Endodermal cell (in vitro differentiated cells): ENCODE results near the gene PLPP3. TPM values are rescaled to one million over a fixed set of nuclear protein-coding genes. Genes with fewer than 3 reads are reported as not detected.
A peak's percentile ranks its signal among the peaks of the same experiment; 100 is the strongest.

Experiments
- DNase-seq: peaks from one replicate; pipeline ENCODE4 v3.0.0-alpha.2; 2017
- H3K27ac ChIP-seq: 2 replicates; pipeline ENCODE4 v1.5.1; 2013; ENCODE audit warnings: mild to moderate bottlenecking, low read depth, low read length, moderate library complexity
- H3K27me3 ChIP-seq: 2 replicates; pipeline ENCODE4 v1.6.1; 2013; ENCODE audit warnings: mild to moderate bottlenecking, low read length, moderate library complexity; ENCODE audit not compliant: insufficient read depth, control insufficient read depth, poor library complexity, severe bottlenecking
- H3K36me3 ChIP-seq: 2 replicates; pipeline ENCODE4 v1.7.0; 2013; ENCODE audit warnings: mild to moderate bottlenecking, low read length, moderate library complexity; ENCODE audit not compliant: control insufficient read depth, insufficient read depth
- H3K4me1 ChIP-seq: one replicate; pipeline ENCODE4 v1.7.0; 2013; ENCODE audit warnings: low read length; ENCODE audit not compliant: control insufficient read depth, insufficient read depth
- H3K4me3 ChIP-seq: 2 replicates; pipeline ENCODE4 v1.5.1; 2013; ENCODE audit warnings: mild to moderate bottlenecking, low read length, moderate library complexity
- H3K9ac ChIP-seq: 2 replicates; pipeline ENCODE4 v1.6.1; 2013; ENCODE audit warnings: mild to moderate bottlenecking, low read length, moderate library complexity; ENCODE audit not compliant: poor library complexity, severe bottlenecking; ENCODE audit errors: extremely low read depth
- H3K9me3 ChIP-seq: 2 replicates; pipeline ENCODE4 v1.6.1; 2013; ENCODE audit warnings: mild to moderate bottlenecking, low read length, moderate library complexity; ENCODE audit not compliant: control insufficient read depth
- H3K27ac Mint-ChIP-seq: 2 replicates; pipeline ENCODE4 v1.8.0; 2020; ENCODE audit warnings: mixed read lengths
- H3K27me3 Mint-ChIP-seq: 2 replicates; pipeline ENCODE4 v1.8.0; 2021; ENCODE audit warnings: mild to moderate bottlenecking, mixed read lengths; ENCODE audit not compliant: insufficient read depth
- H3K36me3 Mint-ChIP-seq: 2 replicates; pipeline ENCODE4 v1.8.0; 2020; ENCODE audit warnings: low read depth, mixed read lengths
- H3K4me1 Mint-ChIP-seq: 2 replicates; pipeline ENCODE4 v1.8.0; 2020; ENCODE audit warnings: mixed read lengths
- H3K4me3 Mint-ChIP-seq: 2 replicates; pipeline ENCODE4 v1.8.0; 2020; ENCODE audit warnings: mild to moderate bottlenecking, moderate library complexity, mixed read lengths
- H3K9me3 Mint-ChIP-seq: 2 replicates; pipeline ENCODE4 v1.8.0; 2020; ENCODE audit warnings: mild to moderate bottlenecking, mixed read lengths
- CTCF ChIP-seq: fragments of 200-600 bp; sonication (generic); conservative IDR thresholded peaks from 2 replicates; pipeline ENCODE4 v1.5.0; 2021; ENCODE audit warnings: antibody characterized with exemption, mild to moderate bottlenecking
- WGBS, 2 experiments: methylation state at CpG; one replicate each; pipeline versions ENCODE4 v1.1.5 to v1.1.7; 2013; ENCODE audit warnings: missing lambda C conversion rate in 2 of 2, mixed read lengths in 1 of 2; ENCODE audit not compliant: insufficient coverage in 1 of 2, insufficient read length in 1 of 2; 5-methylcytosine and 5-hydroxymethylcytosine counted together
- total RNA-seq, 2 donors: library from RNA; stranded (reverse); fragmentation: NEBNext Ultra II Directional in 1 of 2; extraction: Animal tissue kit (Norgen Biotek cat#: 25700) in 1 of 2; gene quantifications; 2 replicates in 1 of 2; 3 replicates in 1 of 2; pipeline ENCODE4 v1.2.1, GENCODE V29; 2021

PLPP3 gene
- total RNA-seq, 2 donors from 2014 or later = 39.2 to 55.2 TPM

GRCh38 chr1:56512724-56513494, 66.5 kb downstream of the PLPP3 start:
- Mint-ChIP-seq H3K27ac (peak overlapping the region; percentile 2), H3K4me3 (no peak overlapping the region), H3K9me3 (no peaks in the 10 kb centered on the region), H3K4me1 (peaks cover 59% of the 10 kb centered on the region), H3K27me3 (no peaks in the 10 kb centered on the region), H3K36me3 (peaks cover 73% of the 10 kb centered on the region)
- WGBS, 2 experiments = 92 to 97% methylated on average over 4 to 8 of the region's 8 CpGs
- TF ChIP-seq CTCF = peak; percentile 60
- no peak for DNase-seq
- H3K4me1 ChIP-seq = peaks cover 17% of the 10 kb centered on the region
- H3K9ac ChIP-seq = no peak overlapping the region
- peaks cover 22% of the 10 kb centered on the region for H3K36me3 ChIP-seq
- no peak overlapping the region for H3K27ac ChIP-seq
- H3K9me3 ChIP-seq = peaks cover 3% of the 10 kb centered on the region
- no peaks in the 10 kb centered on the region for H3K27me3 ChIP-seq
- no peak overlapping the region for H3K4me3 ChIP-seq

DNA sequence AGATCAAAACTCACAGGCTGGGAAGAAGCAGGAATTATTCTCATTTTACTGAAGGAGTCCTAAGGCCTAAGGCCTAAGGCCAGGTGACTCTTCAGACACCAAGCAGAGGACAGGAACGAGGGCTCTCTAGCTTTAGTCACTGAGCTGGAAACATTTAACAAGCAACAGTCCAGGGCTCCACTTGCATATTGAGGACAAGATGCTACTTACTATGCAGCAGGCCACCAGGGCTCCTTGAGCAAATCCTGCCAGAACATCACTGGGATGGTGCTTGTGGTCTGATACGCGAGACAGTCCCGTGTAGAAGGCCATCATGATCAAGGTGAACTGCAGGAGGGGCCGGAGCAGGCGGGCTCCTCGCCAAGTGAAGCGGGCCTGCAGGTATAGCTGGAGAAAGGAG, 67.6 kb downstream of the PLPP3 start:
- H3K4me3 ChIP-seq = no peak overlapping the region
- H3K9ac ChIP-seq = no peak overlapping the region
- H3K9me3 ChIP-seq = peaks cover 6% of the 10 kb centered on the region
- Mint-ChIP-seq H3K4me1 (peaks cover 50% of the 10 kb centered on the region), H3K9me3 (no peaks in the 10 kb centered on the region), H3K27me3 (no peaks in the 10 kb centered on the region), H3K27ac (peak overlapping the region; percentile 8), H3K36me3 (peaks cover 76% of the 10 kb centered on the region), H3K4me3 (no peak overlapping the region)
- DNase-seq = no peak
- no peak for TF ChIP-seq CTCF
- H3K36me3 ChIP-seq = peaks cover 29% of the 10 kb centered on the region
- no peaks in the 10 kb centered on the region for H3K27me3 ChIP-seq
- H3K4me1 ChIP-seq = peaks cover 17% of the 10 kb centered on the region
- no peak overlapping the region for H3K27ac ChIP-seq
- 93 to 97% methylated on average over 3 to 8 of the region's 8 CpGs for WGBS, 2 experiments

DNA sequence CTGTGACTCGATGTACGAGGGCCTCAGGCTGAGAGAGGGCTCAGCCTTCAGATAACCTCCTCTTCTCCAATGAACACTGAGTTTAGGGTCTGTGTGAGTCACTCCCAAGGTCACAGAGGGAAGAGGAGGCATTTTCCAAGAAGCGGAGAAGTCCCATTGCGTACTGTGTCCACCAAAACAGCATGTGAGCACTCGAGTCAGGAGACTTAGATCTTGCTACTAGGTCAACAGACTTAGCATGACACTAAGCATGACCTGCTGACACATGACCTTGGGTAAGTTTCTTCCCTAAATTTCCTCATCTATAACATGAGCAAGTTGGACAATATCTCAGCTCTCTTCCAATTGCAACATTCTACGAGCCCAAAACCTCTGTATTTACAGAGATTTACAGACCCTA, 68.0 kb downstream of the PLPP3 start:
- Mint-ChIP-seq H3K9me3 (no peaks in the 10 kb centered on the region), H3K27me3 (no peaks in the 10 kb centered on the region), H3K4me3 (no peak overlapping the region), H3K27ac (peak overlapping the region; percentile 8), H3K4me1 (peaks cover 50% of the 10 kb centered on the region), H3K36me3 (peaks cover 76% of the 10 kb centered on the region)
- TF ChIP-seq CTCF = no peak
- Histone ChIP-seq H3K4me3 (no peak overlapping the region), H3K9ac (no peak overlapping the region), H3K36me3 (peaks cover 33% of the 10 kb centered on the region), H3K27me3 (no peaks in the 10 kb centered on the region), H3K27ac (no peak overlapping the region), H3K9me3 (peaks cover 6% of the 10 kb centered on the region), H3K4me1 (peaks cover 17% of the 10 kb centered on the region)
- WGBS, 2 experiments = 90 to 92% methylated on average over 6 of the region's 6 CpGs
- no peak for DNase-seq
